ENCODE results near the gene HDAC10. TPM values are rescaled to one million over a fixed set of nuclear protein-coding genes. Genes with fewer than 3 reads are reported as not detected.

Gene HDAC10
- total and polyA plus RNA-seq, 10 donors, result 25.0 to 108 (median 69.9) TPM

GRCh38 chr22:50222508-50222907 lies 28.6 kb downstream of the HDAC10 start:
- Histone ChIP-seq H3K27ac (no peak overlapping the region), H3K27me3 (replicated peaks in 1 of 7) (no peaks in the 10 kb centered on the region), H3K4me1 (no peaks in the 10 kb centered on the region), H3K9me3 (no peaks in the 10 kb centered on the region), H3K36me3 (peaks cover 7 to 100% (median 96%) of the 10 kb centered on the region in 6 donors), H3K4me3 (no peak overlapping the region)
- 81 to 100% (median 95%) methylated on average over 5 to 8 of the region's 8 CpGs for whole genome bisulfite sequencing, 5 donors
- intact Hi-C loops (cut with DNase I; ENCODE audit: low total_unique reads), result no loop called here
- DNase-seq, result no peak
- no peak for TF ChIP-seq POLR2A (IDR thresholded peaks at IDR 0.05)
- no peak for TF ChIP-seq POLR2AphosphoS5 (IDR thresholded peaks at IDR 0.05)
- TF ChIP-seq, protein P1, sequence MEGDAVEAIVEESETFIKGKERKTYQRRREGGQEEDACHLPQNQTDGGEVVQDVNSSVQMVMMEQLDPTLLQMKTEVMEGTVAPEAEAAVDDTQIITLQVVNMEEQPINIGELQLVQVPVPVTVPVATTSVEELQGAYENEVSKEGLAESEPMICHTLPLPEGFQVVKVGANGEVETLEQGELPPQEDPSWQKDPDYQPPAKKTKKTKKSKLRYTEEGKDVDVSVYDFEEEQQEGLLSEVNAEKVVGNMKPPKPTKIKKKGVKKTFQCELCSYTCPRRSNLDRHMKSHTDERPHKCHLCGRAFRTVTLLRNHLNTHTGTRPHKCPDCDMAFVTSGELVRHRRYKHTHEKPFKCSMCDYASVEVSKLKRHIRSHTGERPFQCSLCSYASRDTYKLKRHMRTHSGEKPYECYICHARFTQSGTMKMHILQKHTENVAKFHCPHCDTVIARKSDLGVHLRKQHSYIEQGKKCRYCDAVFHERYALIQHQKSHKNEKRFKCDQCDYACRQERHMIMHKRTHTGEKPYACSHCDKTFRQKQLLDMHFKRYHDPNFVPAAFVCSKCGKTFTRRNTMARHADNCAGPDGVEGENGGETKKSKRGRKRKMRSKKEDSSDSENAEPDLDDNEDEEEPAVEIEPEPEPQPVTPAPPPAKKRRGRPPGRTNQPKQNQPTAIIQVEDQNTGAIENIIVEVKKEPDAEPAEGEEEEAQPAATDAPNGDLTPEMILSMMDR (IDR thresholded peaks at IDR 0.05 in 8 of 11, conservative IDR thresholded peaks at IDR 0.05 in 3 of 11), result no peak

DNA sequence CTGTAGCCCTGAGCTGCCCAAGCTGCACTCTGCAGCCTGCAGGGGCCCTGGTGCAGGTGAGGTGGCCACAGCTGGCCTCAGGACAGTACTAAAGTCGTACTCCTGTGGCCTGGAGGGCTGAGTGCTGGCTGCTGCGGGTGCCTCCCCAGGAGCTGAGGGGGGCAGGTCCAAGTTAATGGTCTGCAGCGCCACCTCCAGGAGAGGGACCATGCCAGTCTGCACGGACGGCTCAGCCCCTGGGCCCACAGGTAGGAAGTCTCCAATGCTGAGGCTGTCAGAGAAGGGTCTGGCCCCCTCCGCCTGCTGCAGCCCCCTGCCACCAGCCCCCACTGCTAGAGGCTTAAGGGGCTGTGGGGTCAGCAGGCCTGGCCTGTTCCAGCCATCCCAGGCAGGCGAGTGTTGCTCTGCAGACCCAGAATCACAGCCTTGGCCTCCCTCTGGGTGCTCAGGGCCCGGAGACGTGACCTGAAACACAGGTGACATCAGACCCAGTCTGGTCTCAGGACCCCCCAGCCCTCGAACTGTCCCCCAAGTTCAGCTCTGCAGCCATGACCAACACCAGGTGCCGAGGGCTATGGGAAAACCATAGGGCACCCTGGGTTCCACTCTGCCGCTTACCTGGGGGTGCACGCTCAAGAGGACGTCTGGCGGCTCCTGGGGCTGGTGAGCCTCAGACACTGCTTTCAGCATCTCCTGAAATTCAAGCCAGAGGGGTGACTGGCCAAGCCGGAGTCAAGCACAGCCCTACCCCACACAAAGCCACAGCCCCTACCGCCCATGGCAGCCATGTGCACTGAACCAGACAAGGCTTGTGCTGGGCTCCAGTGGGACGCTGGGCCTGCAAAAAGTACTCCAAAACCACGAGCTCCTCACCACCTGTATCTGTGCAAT lies 29.4 kb downstream of the HDAC10 start:
- intact Hi-C loops (cut with DNase I; ENCODE audit: low total_unique reads), result no loop called here
- DNase-seq, result no peak

GRCh38 chr22:50220603-50221409 lies 30.3 kb downstream of the HDAC10 start:
- H3K36me3 ChIP-seq, result peaks cover 11 to 100% (median 100%) of the 10 kb centered on the region in 6 donors
- 89 to 97% (median 96%) methylated on average over 14 to 45 of the region's 45 CpGs for WGBS, 5 donors
- no peaks in the 10 kb centered on the region for H3K9me3 ChIP-seq
- intact Hi-C loops (cut with DNase I; ENCODE audit: low total_unique reads), result no loop called here
- no peak overlapping the region for H3K4me3 ChIP-seq
- H3K4me1 ChIP-seq, result no peaks in the 10 kb centered on the region
- no peak overlapping the region for H3K27ac ChIP-seq
- no peaks in the 10 kb centered on the region for H3K27me3 ChIP-seq (replicated peaks in 1 of 7)
- TF ChIP-seq, protein P1 (IDR thresholded peaks at IDR 0.05 in 8 of 11, conservative IDR thresholded peaks at IDR 0.05 in 3 of 11), result no peak
- TF ChIP-seq POLR2AphosphoS5 (IDR thresholded peaks at IDR 0.05) (no peak), POLR2A (IDR thresholded peaks at IDR 0.05) (no peak)
- no peak for DNase-seq

More for the DNA sequence above, 29.4 kb downstream of the HDAC10 start:
- 83 to 95% (median 93%) methylated on average over 11 to 19 of the region's 19 CpGs for WGBS, 5 donors
- TF ChIP-seq, protein P1 (IDR thresholded peaks at IDR 0.05 in 8 of 11, conservative IDR thresholded peaks at IDR 0.05 in 3 of 11), result peak in 2 of 11 experiments; percentile 8 to 40
- TF ChIP-seq POLR2A (IDR thresholded peaks at IDR 0.05) (no peak), POLR2AphosphoS5 (IDR thresholded peaks at IDR 0.05) (peak in 1 of 3 donors; percentile 20)
- Histone ChIP-seq H3K27me3 (replicated peaks in 1 of 7) (no peaks in the 10 kb centered on the region), H3K4me3 (no peak overlapping the region), H3K36me3 (peaks cover 11 to 100% (median 98%) of the 10 kb centered on the region in 6 donors), H3K9me3 (no peaks in the 10 kb centered on the region), H3K4me1 (no peaks in the 10 kb centered on the region), H3K27ac (no peak overlapping the region)
